H9 (cell line): ENCODE results near the gene EHF. TPM values are rescaled to one million over a fixed set of nuclear protein-coding genes. Genes with fewer than 3 reads are reported as not detected.
"Not testable (repeated sequence)": the region's sequence is repeated elsewhere in the genome, so short reads cannot be mapped to it uniquely, and the experiment has no call there.

ENCODE experiments used
- DNase-seq: peaks from one replicate; pipeline ENCODE4 v3.0.0-alpha.2; 2017
- H2AFZ ChIP-seq: one replicate; pipeline ENCODE4 v1.6.1; 2013; ENCODE audit warnings: mild to moderate bottlenecking, low read length, control low read depth, moderate library complexity
- H2AK5ac ChIP-seq: 2 replicates; pipeline ENCODE4 v1.6.1; 2013; ENCODE audit warnings: low read length, control low read depth, mixed read lengths; ENCODE audit not compliant: insufficient read length
- H2BK120ac ChIP-seq: one replicate; pipeline ENCODE4 v1.6.1; 2013; ENCODE audit warnings: low read depth, mild to moderate bottlenecking, low read length, control low read depth, inconsistent platforms; ENCODE audit not compliant: poor library complexity, severe bottlenecking
- H2BK12ac ChIP-seq: 2 replicates; pipeline ENCODE4 v1.6.1; 2013; ENCODE audit warnings: low read length, control low read depth, mixed read lengths, low read depth; ENCODE audit not compliant: insufficient read length
- H2BK15ac ChIP-seq: 2 replicates; pipeline ENCODE4 v1.6.1; 2013; ENCODE audit warnings: low read depth, low read length, control low read depth
- H2BK20ac ChIP-seq: one replicate; pipeline ENCODE4 v1.6.1; 2013; ENCODE audit warnings: low read depth, mild to moderate bottlenecking, low read length, control low read depth, inconsistent platforms; ENCODE audit not compliant: poor library complexity, severe bottlenecking
- H2BK5ac ChIP-seq: 2 replicates; pipeline ENCODE4 v1.6.1; 2013; ENCODE audit warnings: low read length, control low read depth, mixed read lengths; ENCODE audit not compliant: insufficient read length
- H3K14ac ChIP-seq: 2 replicates; pipeline ENCODE4 v1.6.1; 2013; ENCODE audit warnings: low read length, control low read depth; ENCODE audit not compliant: insufficient read depth
- H3K18ac ChIP-seq: 2 replicates; pipeline ENCODE4 v1.6.1; 2013; ENCODE audit warnings: low read depth, mild to moderate bottlenecking, mixed read lengths, low read length, control low read depth; ENCODE audit not compliant: insufficient read length
- H3K23ac ChIP-seq: 2 replicates; pipeline ENCODE4 v1.6.1; 2013; ENCODE audit warnings: low read length, control low read depth, mixed read lengths, low read depth; ENCODE audit not compliant: insufficient read length
- H3K23me2 ChIP-seq: 2 replicates; pipeline ENCODE4 v1.6.1; 2013; ENCODE audit warnings: low read depth, mild to moderate bottlenecking, mixed read lengths, low read length, control low read depth; ENCODE audit not compliant: insufficient read length, poor library complexity, severe bottlenecking
- H3K27ac ChIP-seq: 2 replicates; pipeline ENCODE4 v1.5.1; 2013; ENCODE audit warnings: low read length, control low read depth, mixed read lengths, low read depth; ENCODE audit not compliant: insufficient read length
- H3K27me3 ChIP-seq: 2 replicates; pipeline ENCODE4 v1.6.1; 2013; ENCODE audit warnings: low read length, control low read depth, inconsistent platforms; ENCODE audit not compliant: insufficient read depth
- H3K4ac ChIP-seq: 2 replicates; pipeline ENCODE4 v1.6.1; 2013; ENCODE audit warnings: low read depth, mild to moderate bottlenecking, control low read depth, inconsistent platforms, low read length, moderate library complexity
- H3K4me1 ChIP-seq: 2 replicates; pipeline ENCODE4 v1.6.1; 2013; ENCODE audit warnings: low read length, control low read depth, inconsistent platforms; ENCODE audit not compliant: insufficient read depth
- H3K4me2 ChIP-seq: 2 replicates; pipeline ENCODE4 v1.6.1; 2013; ENCODE audit warnings: low read length, control low read depth, mixed read lengths; ENCODE audit not compliant: insufficient read length, insufficient read depth
- H3K56ac ChIP-seq: 2 replicates; pipeline ENCODE4 v1.6.1; 2013; ENCODE audit warnings: low read depth, mild to moderate bottlenecking, mixed read lengths, low read length, control low read depth; ENCODE audit not compliant: insufficient read length
- H3K79me1 ChIP-seq: 2 replicates; pipeline ENCODE4 v1.6.1; 2013; ENCODE audit warnings: low read depth, mild to moderate bottlenecking, moderate library complexity, low read length, control low read depth, inconsistent platforms; ENCODE audit not compliant: insufficient read depth, poor library complexity, severe bottlenecking
- H3K79me2 ChIP-seq: 2 replicates; pipeline ENCODE4 v1.6.1; 2013; ENCODE audit warnings: low read length, control low read depth, inconsistent platforms; ENCODE audit not compliant: insufficient read depth
- H3K9ac ChIP-seq: 2 replicates; pipeline ENCODE4 v1.6.1; 2013; ENCODE audit warnings: low read length, control low read depth, mixed read lengths; ENCODE audit not compliant: insufficient read length; ENCODE audit errors: extremely low read depth
- H3K9me3 ChIP-seq: one replicate; pipeline ENCODE4 v1.6.1; 2013; ENCODE audit warnings: low read depth, low read length, inconsistent platforms; ENCODE audit not compliant: control insufficient read depth
- H3T11ph ChIP-seq: one replicate; pipeline ENCODE4 v1.6.1; 2013; ENCODE audit warnings: mild to moderate bottlenecking, low read length, control low read depth, inconsistent platforms
- H4K20me1 ChIP-seq: one replicate; pipeline ENCODE4 v1.6.1; 2013; ENCODE audit not compliant: control insufficient read depth, insufficient read length, insufficient read depth
- H4K5ac ChIP-seq: 2 replicates; pipeline ENCODE4 v1.6.1; 2013; ENCODE audit warnings: low read depth, mild to moderate bottlenecking, mixed read lengths, low read length, control low read depth; ENCODE audit not compliant: insufficient read length
- H4K8ac ChIP-seq: replicated peaks from 2 replicates; pipeline ENCODE4 v1.6.1; 2013; ENCODE audit warnings: low read length, control low read depth, mixed read lengths, low read depth; ENCODE audit not compliant: insufficient read length
- H4K91ac ChIP-seq: 2 replicates; pipeline ENCODE4 v1.6.1; 2013; ENCODE audit warnings: low read depth, mild to moderate bottlenecking, moderate library complexity, mixed read lengths, low read length, control low read depth; ENCODE audit not compliant: insufficient read length
- H3K27ac Mint-ChIP-seq, 3 experiments: 2 replicates in 2 of 3; 3 replicates in 1 of 3; pipeline ENCODE4 v1.8.0; 2020 to 2021; ENCODE audit warnings: mixed read lengths in 3 of 3, mild to moderate bottlenecking in 1 of 3, moderate library complexity in 1 of 3
- H3K27me3 Mint-ChIP-seq: 2 replicates; pipeline ENCODE4 v1.8.0; 2021; ENCODE audit warnings: low read depth, mild to moderate bottlenecking, moderate library complexity, mixed read lengths
- H3K36me3 Mint-ChIP-seq, 3 experiments: 2 replicates in 2 of 3; 3 replicates in 1 of 3; pipeline ENCODE4 v1.8.0; 2020 to 2021; ENCODE audit warnings: low read depth in 3 of 3, mixed read lengths in 3 of 3; ENCODE audit not compliant: insufficient read depth in 1 of 3
- H3K4me1 Mint-ChIP-seq, 2 experiments: 2 replicates each; pipeline ENCODE4 v1.8.0; 2020; ENCODE audit warnings: mixed read lengths in 2 of 2
- H3K4me3 Mint-ChIP-seq, 2 experiments: 2 replicates in 1 of 2; 3 replicates in 1 of 2; pipeline ENCODE4 v1.8.0; 2020 to 2021; ENCODE audit warnings: mild to moderate bottlenecking in 2 of 2, mixed read lengths in 2 of 2, moderate library complexity in 1 of 2
- H3K9me3 Mint-ChIP-seq, 2 experiments: 2 replicates in 1 of 2; 3 replicates in 1 of 2; pipeline ENCODE4 v1.8.0; 2020; ENCODE audit warnings: mild to moderate bottlenecking in 2 of 2, mixed read lengths in 2 of 2, moderate library complexity in 1 of 2
- CTCF ChIP-seq: fragments of 200-600 bp; sonication (generic); conservative IDR thresholded peaks from 3 replicates; pipeline ENCODE4 v1.8.0; 2021; ENCODE audit warnings: antibody characterized with exemption, mild to moderate bottlenecking
- WGBS: extraction: QIAGEN DNeasy Blood & Tissue Kit; methylation state at CpG from one replicate; pipeline ENCODE4 v1.1.7; 2013; ENCODE audit warnings: missing lambda C conversion rate, low lambda C conversion rate, mixed read lengths; ENCODE audit not compliant: insufficient read length; ENCODE audit errors: extremely low coverage; 5-methylcytosine and 5-hydroxymethylcytosine counted together
- total RNA-seq: library from RNA; stranded (reverse); gene quantifications from 2 replicates; pipeline ENCODE4 v1.2.1, GENCODE V29; 2021

EHF gene
- total RNA-seq, 1 experiment from 2014 or later, result not detected

GRCh38 chr11:34588701-34589100, 32.2 kb upstream of the EHF start:
- Histone ChIP-seq H3K23me2 (no peaks in the 10 kb centered on the region), H3T11ph (no peak overlapping the region), H2BK5ac (no peak overlapping the region), H3K27ac (no peak overlapping the region), H3K9ac (no peak overlapping the region), H2AK5ac (no peak overlapping the region), H3K79me2 (no peaks in the 10 kb centered on the region), H3K23ac (no peak overlapping the region), H3K18ac (no peak overlapping the region), H3K4ac (no peak overlapping the region), H2BK20ac (no peak overlapping the region), H3K4me1 (no peaks in the 10 kb centered on the region), H3K79me1 (no peaks in the 10 kb centered on the region), H3K27me3 (no peaks in the 10 kb centered on the region), H2AFZ (no peak overlapping the region), H3K56ac (no peak overlapping the region), H3K4me2 (no peak overlapping the region), H4K5ac (no peak overlapping the region), H2BK120ac (no peak overlapping the region), H3K9me3 (no peaks in the 10 kb centered on the region), H3K14ac (no peak overlapping the region), H4K91ac (no peak overlapping the region), H4K20me1 (no peaks in the 10 kb centered on the region), H2BK15ac (no peak overlapping the region), H2BK12ac (no peak overlapping the region), H4K8ac (no peak overlapping the region)
- peaks cover 8 to 14% of the 10 kb centered on the region in 2 experiments; a peak in 3 of 4 replicates for H3K4me1 Mint-ChIP-seq
- no peaks in the 10 kb centered on the region; the same call in none of the 2 replicates for H3K27me3 Mint-ChIP-seq
- H3K9me3 Mint-ChIP-seq, result peaks cover 13 to 14% of the 10 kb centered on the region in 2 experiments
- H3K36me3 Mint-ChIP-seq, result peaks cover 0 to 13% (median 3%) of the 10 kb centered on the region in 3 experiments; a peak in 4 of 7 replicates
- H3K27ac Mint-ChIP-seq, result no peak overlapping the region
- DNase-seq, result no peak
- no peak overlapping the region for H3K4me3 Mint-ChIP-seq
- WGBS, result no CpG with 5 or more reads among the region's 4 CpGs
- TF ChIP-seq CTCF, result no peak

- not testable (repeated sequence) for H3K23ac ChIP-seq, H2BK120ac ChIP-seq, H3K9ac ChIP-seq, H3K27ac ChIP-seq, H3K79me2 ChIP-seq, H4K5ac ChIP-seq, H3K9me3 ChIP-seq, DNase-seq, H4K20me1 ChIP-seq, H3K4me3 Mint-ChIP-seq, H3K79me1 ChIP-seq, H2BK12ac ChIP-seq, H4K91ac ChIP-seq, H3K27ac Mint-ChIP-seq, H2AFZ ChIP-seq, H2BK20ac ChIP-seq, H3T11ph ChIP-seq, H2AK5ac ChIP-seq, H3K27me3 ChIP-seq, H4K8ac ChIP-seq, H2BK15ac ChIP-seq, H3K27me3 Mint-ChIP-seq, H3K4ac ChIP-seq, H3K14ac ChIP-seq, H3K23me2 ChIP-seq, H3K18ac ChIP-seq, H2BK5ac ChIP-seq, H3K4me1 ChIP-seq, H3K4me2 ChIP-seq, H3K56ac ChIP-seq
- peaks cover 8 to 14% of the 10 kb centered on the region in 2 experiments; a peak in 3 of 4 replicates for H3K4me1 Mint-ChIP-seq
- peaks cover 0 to 17% (median 3%) of the 10 kb centered on the region in 3 experiments; a peak in 4 of 7 replicates for H3K36me3 Mint-ChIP-seq
- no CpG with 5 or more reads among the region's 7 CpGs for WGBS
- peaks cover 16 to 17% of the 10 kb centered on the region in 2 experiments for H3K9me3 Mint-ChIP-seq
Measured at GRCh38 chr11:34589177-34589576, 31.7 kb upstream of the EHF start.
